ENCODE results near the gene PHF11.

PHF11 gene

GRCh38 chr13:49495783-49496762 lies at the start of gene PHF11:
Gene PHF11 (plus strand): TSS chr13:49495953. CDS start chr13:49496002, 49 bp downstream.
- H3K27ac ChIP-seq, result peak within 1 kb of the TSS; percentile 82 to 98 (median 95)
- H3K4me3 ChIP-seq, result peak within 1 kb of the TSS; percentile 33 to 70 (median 55)

DNA sequence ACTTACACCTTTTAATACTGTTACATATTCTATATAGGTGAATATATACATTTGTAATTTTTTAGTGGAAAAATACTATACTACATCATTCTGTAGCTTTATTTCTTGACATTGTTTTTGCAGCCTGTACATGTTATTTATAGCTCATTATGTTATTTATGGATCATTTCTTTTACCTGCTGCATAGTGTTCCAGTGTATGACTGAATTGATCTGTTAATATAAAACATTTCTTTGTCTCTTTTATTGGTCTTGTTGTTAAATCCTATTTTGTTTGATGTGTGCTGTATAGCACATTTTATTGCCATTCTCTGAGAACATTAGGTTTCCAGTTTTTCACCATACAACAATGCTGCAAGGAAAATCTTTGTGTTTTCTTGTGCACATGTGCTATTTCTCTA lies 49.3 kb upstream of the PHF11 start:
- Histone ChIP-seq H3K27ac (peak overlapping the region in 2 of 21 experiments; percentile 14 to 94), H3K4me3 (no peak overlapping the region)

- Histone ChIP-seq H3K4me3 (no peak overlapping the region), H3K27ac (peak overlapping the region in 1 of 21 experiments; percentile 30)
These were observed 47.0 kb upstream of the PHF11 start for GRCh38 chr13:49448753-49449152.

DNA sequence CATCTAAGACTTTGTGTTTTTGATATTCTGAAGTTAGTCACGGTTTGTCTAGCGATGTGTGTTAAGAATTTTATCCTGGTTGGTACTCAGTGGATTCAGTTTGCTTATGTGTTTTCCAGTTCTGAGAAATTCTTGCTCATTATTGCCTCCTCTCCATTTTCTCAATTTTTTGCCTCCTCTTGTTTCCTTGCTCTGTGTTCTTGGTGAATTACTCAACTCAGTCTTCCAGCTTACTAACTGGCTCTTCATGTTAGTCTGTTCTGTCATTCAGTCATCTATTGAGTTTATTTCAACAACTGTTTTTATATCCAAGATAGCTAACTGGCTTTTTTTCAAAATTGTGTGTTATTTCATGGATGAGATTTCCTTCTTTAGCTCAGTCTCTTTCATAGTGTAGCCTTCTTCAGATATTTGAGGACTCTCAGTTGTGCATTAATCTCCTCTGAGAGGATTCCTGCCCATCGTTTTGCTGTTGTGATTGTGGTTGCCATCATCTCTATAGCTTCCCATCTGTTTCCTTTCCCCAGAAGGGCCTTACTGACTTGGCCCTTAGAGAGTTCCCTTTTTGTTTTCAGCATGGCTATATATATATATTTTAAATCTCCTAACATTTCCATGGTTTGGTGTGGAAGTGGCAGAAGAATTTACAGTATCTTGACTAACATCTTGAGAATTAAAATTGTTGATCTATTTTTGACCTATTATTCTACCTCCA lies 45.5 kb upstream of the PHF11 start:
- H3K27ac ChIP-seq, result no peak overlapping the region
- H3K4me3 ChIP-seq, result no peak overlapping the region

DNA sequence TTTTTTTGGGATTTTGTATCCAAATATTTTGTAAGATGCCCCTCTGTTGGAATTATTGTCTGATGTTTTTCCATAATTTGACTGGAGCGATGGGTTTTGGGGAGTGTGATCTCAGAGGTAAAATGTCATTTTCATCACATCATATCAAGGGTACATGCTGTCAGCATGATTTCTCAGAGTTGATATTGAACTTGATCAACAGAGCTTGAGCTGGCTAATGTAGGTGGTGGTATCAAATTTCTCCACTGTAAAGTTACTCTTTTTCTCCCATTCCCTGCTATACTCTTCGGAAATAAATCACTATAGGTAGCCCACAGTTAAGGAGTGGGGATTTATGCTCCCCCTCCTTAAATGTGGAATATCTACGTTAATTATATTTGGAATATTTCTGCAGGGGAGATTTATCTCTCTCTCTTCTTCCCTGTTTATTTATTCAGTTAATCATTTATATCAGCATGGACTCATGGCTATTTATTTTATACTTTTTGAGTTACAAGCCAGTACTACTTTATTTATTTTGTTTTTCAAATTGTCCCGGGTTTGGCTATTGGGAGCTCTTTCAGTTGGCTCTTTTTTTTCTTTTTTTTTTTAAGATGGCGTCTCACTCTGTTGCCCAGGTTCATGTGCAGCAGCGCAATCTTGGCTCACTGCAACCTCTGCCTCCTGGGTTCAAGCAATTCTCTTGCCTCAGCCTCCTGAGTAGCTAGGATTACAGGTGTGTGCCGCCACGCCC lies 42.9 kb upstream of the PHF11 start:
- no peak overlapping the region for H3K27ac ChIP-seq

DNA sequence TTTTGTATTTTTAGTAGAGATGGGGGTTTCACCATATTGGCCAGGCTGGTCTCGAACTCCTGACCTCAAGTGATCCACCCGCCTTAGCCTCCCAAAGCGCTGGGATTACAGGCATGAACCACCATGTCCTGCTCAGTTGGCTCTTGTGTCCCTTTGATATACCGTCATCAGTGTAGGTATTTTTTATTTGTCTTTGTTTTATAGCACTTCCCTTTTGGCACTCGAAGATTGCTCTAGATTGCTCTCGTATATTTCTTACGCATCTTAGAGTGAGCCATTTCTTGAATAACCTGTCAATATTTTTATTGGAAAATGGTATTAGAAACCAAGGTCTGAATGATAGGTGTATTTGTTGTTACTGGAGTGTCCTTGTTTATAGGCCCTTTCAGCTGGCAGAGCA lies 42.3 kb upstream of the PHF11 start:
- no peak overlapping the region for H3K4me3 ChIP-seq
- no peak overlapping the region for H3K27ac ChIP-seq

More for the DNA sequence above, 42.9 kb upstream of the PHF11 start:
- H3K4me3 ChIP-seq, result no peak overlapping the region

DNA sequence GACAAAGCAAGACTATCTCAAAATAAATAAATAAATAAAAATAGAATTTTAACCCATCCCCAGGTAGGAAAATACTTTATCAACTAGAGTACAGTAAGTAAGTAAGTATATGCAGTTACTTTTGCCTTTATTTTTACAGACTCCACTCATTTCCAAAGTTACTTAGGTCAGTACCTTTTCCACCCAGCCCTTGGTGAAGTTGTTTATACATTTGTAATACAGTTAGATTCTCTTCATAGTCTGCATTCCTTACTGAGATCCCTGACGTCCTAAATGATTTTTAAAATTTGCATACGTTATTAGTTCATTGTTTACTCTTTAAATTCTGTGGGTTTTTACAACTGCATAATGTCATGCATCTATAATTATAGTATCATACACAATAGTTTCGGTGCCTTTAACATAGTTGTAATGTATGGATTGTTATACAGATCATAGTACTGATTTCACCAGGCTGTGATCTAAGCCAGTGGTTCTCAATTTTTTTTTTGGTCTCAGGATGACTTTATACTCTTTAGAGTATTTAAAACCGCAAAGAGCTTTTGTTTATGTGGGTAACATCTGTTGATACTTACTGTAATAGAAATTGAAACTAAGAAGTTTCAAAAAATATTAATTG lies 41.3 kb upstream of the PHF11 start:
- peak overlapping the region in 3 of 21 experiments; percentile 16 to 43 (median 32) for H3K27ac ChIP-seq
- no peak overlapping the region for H3K4me3 ChIP-seq

DNA sequence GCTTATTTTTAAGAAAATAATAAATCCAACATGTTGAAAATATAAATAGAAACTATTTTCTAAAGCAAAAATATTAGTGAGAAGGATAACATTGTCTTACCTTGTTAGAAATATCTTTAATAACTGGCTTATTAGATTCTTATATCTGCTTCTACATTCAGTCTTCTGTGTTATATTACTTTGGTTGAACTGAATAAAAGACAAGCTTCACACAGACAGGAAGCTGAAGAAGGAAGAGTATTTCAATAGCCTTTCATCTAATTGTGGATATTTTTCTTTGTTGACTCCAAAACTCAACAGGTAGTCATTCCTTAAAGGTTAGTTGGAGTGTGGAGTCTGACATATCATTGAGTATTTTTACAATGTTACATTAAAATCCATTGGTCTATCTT lies 40.8 kb upstream of the PHF11 start:
- no peak overlapping the region for H3K4me3 ChIP-seq
- H3K27ac ChIP-seq, result peak overlapping the region in 3 of 21 experiments; percentile 6 to 48 (median 43)

DNA sequence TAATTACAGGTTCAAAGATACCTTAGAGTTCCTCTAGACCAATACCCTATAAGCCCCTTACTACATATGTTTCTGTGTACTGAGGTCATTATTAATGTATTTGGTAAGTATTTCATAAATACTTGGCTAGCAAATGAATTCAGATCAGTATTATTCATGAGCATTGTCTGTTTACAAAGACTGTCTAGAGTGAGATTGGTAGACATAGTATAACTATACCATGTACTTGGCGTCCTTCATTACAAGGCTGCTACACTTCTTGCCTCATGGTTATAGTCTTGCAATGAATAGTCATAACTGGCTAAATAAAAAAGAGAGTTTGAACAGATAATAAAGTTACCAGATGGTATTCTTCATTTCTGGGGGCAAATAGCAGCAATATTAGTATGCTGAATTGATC lies 39.6 kb upstream of the PHF11 start:
- no peak overlapping the region for H3K27ac ChIP-seq
- H3K4me3 ChIP-seq, result no peak overlapping the region

- Histone ChIP-seq H3K4me3 (no peak overlapping the region), H3K27ac (no peak overlapping the region)
These were observed 38.5 kb upstream of the PHF11 start for GRCh38 chr13:49457221-49457620.

DNA sequence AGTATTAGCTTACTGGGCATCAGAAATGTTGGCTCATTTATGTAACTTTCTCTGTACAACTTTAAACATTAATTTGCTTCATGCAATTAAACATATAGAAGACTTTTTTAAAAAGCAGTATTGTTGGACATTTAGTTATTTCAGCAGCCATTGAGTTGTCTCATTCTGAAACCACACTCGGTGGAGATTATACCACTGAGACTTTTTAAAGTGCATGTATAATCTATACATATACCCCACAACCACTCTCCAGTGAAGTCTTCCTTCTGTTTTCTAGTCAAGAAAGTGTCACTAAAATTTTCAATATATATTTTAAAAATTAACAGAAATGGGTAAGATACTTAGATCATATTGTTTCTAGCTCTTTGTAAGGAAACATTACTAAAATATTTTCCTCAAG lies 36.2 kb upstream of the PHF11 start:
- Histone ChIP-seq H3K27ac (no peak overlapping the region), H3K4me3 (no peak overlapping the region)

DNA sequence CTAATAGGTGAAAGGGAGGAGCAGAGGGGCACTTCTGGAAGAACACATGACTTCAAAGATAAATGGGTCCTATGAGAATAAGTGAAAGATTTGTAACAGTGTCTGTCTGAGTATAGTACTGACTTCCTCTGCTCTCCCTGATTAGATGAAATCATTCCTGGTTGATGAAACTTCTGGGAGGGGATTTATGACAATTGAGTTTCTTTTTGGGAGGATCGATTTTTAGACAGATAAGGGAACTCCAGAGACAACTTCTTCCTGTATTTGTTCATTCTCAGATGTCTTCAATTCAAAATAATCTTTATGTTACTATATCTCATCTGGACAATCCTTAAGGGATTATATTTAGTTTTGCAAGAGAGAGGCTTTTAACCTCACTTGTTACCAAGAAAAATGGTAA lies 31.7 kb upstream of the PHF11 start:
- Histone ChIP-seq H3K4me3 (no peak overlapping the region), H3K27ac (no peak overlapping the region)

DNA sequence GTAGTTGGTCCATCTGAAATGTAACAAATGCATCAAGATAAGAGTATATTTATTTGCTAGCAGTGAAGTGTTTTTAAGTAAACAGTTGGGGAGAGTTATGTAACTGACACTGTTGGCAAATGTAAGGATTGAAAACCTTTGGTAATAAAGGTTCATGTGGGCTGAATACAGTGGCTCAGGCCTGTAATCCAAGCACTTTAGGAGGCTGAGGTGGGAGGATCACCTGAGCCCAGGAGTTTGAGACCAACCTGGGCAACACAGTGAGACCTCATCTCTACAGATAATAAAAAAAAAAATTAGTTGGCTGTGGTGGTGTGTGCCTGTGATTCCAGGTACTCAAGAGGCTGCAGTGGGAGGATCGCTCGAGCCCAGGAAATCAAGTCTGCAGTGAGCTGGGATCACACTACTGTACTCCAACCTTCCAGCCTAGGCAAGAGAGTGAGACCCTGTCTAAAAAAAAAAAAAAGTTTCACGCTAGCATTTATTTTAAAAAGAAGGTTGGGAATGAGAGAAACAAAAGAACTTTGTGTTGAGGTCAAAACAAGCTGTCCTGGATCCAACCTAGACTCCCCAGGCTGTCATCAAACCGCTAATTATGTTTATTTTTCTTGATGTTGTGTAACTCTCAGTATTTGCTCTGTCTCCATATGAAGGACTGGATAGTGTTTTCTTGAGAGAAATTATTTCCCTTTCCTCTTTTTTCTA lies 31.0 kb upstream of the PHF11 start:
- Histone ChIP-seq H3K27ac (no peak overlapping the region), H3K4me3 (no peak overlapping the region)

DNA sequence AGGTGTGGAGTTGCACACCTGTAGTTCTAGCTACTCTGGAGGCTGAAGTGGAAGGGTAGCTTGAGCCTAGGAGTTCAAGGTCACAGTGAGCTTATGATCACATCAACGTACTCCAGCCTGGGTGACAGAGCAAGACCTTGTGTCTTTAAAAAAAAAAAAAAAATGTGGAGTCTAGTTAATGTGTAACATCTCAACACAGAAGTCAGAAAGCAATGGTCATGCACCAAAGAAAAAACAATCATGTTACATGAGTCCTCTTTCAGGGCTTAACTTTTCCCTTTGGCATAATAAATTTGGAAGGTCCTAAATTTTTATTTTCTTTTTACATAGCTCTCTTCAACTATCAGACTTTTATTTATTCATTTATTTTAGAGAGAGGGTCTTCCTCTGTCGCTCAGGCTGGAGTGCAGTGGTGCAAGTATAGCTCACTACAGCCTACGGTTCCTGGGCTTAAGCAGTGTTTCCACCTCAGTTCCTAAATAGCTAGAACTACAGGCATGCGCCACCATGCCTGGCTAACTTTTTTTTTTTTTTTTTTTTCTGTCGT lies 29.4 kb upstream of the PHF11 start:
- H3K4me3 ChIP-seq, result no peak overlapping the region
- H3K27ac ChIP-seq, result no peak overlapping the region

DNA sequence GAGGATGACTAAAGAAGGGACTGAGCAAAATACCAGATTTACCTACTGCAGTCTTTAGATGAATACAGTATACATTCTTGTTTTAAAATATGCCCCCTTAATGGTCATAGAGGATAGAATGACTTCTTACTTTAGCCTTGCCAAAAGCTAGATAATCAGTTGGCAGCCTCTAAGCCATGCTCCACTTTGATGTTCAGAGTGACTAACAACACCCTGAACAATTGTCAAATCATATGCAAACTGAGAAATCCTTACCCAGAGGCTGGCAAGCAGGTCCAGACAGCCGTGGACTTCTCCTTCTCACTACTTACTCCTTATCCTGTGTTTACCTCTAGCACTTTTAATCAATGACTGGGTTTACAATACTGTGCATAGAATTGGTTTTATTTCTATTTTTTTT lies 23.6 kb upstream of the PHF11 start:
- Histone ChIP-seq H3K27ac (no peak overlapping the region), H3K4me3 (no peak overlapping the region)

- no peak overlapping the region for H3K4me3 ChIP-seq
- no peak overlapping the region for H3K27ac ChIP-seq
These were observed 19.2 kb upstream of the PHF11 start for GRCh38 chr13:49476529-49476928.

DNA sequence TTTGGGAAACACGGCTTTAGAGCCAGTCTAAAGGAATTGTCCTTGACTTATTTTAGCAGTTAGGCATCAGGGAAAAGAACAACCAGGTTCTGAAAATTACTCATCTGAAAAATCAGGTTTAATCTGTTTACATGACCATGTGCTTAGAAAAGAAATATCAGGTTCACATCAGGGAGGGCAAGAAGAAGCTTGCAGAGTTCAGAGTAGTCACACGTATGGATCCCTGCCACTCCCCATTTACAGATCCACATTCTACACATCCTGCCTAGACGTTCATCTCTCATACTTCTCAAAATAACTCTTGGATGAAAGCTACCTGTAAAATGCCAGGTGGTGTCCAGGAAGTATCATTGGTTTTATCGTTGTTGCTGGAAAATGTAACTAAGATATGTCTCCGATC lies 14.0 kb upstream of the PHF11 start:
- Histone ChIP-seq H3K27ac (no peak overlapping the region), H3K4me3 (no peak overlapping the region)

DNA sequence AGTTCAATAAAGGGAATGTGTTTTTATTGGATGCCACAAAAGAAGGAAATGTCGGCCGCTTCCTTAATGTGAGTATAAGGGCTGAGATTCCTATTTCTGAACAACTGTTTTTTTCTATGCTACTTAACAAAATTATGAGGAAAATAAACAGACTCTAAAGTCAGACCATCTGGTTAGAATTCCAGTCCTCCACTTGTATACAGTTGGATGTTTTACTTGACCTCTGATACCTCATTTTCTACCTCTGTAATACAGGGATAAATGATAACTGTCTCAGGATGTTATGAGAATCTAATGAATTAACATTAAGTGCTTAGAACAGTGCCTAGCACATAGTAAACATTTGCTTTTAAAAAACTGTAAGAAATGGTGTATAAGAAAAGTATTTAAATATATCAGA lies 7.2 kb upstream of the PHF11 start:
- Histone ChIP-seq H3K27ac (no peak overlapping the region), H3K4me3 (no peak overlapping the region)

GRCh38 chr13:49494645-49495044 lies 1.1 kb upstream of the PHF11 start:
- peak overlapping the region in 18 of 21 experiments; percentile 82 to 98 (median 95) for H3K27ac ChIP-seq
- H3K4me3 ChIP-seq, result peak overlapping the region; percentile 33 to 70 (median 55)

Data from skin epidermis (tissue), 12 donors.